Erythroblast (primary cell): Measurements from ENCODE around the gene NCKAP5.
"Not testable (repeated sequence)": the region's sequence is repeated elsewhere in the genome, so short reads cannot be mapped to it uniquely, and the experiment has no call there.

Source experiments
- DNase-seq, 2 experiments: peaks; one replicate each; lab custom pipeline; 2025; lab: John Stamatoyannopoulos, UW
- GATA1 ChIP-seq: IDR thresholded peaks from 2 replicates; pipeline ENCODE4 v1.6.1; 2011; ENCODE audit warnings: low read depth, mild to moderate bottlenecking, control low read depth, low read length, moderate library complexity
- POLR2A ChIP-seq: IDR thresholded peaks from 2 replicates; pipeline ENCODE4 v1.6.1; 2011; ENCODE audit warnings: mild to moderate bottlenecking, low read length

The NCKAP5 gene

GRCh38 chr2:133489641-133490410 lies 78.4 kb downstream of the NCKAP5 start:
- TF ChIP-seq GATA1: no peak
- no peak for TF ChIP-seq POLR2A
- no peak for DNase-seq

GRCh38 chr2:133489146-133489545 lies 79.1 kb downstream of the NCKAP5 start:
- no peak for TF ChIP-seq GATA1
- no peak for TF ChIP-seq POLR2A
- DNase-seq: no peak

- no peak for DNase-seq
- TF ChIP-seq GATA1: no peak
- TF ChIP-seq POLR2A: no peak
These were observed 81.5 kb downstream of the NCKAP5 start for GRCh38 chr2:133486771-133487191.

- DNase-seq: no peak
- TF ChIP-seq GATA1 (no peak), POLR2A (no peak)
These were observed 82.4 kb downstream of the NCKAP5 start for GRCh38 chr2:133485868-133486267.

- TF ChIP-seq POLR2A: no peak
- no peak for TF ChIP-seq GATA1
These were observed 83.5 kb downstream of the NCKAP5 start for GRCh38 chr2:133484784-133485183.

GRCh38 chr2:133484106-133484505 lies 84.2 kb downstream of the NCKAP5 start:
- no peak for DNase-seq
- TF ChIP-seq GATA1 (no peak), POLR2A (no peak)

More at GRCh38 chr2:133484784-133485183, 83.5 kb downstream of the NCKAP5 start:
- no peak for DNase-seq

GRCh38 chr2:133483181-133483580 lies 85.1 kb downstream of the NCKAP5 start:
- DNase-seq: no peak
- no peak for TF ChIP-seq GATA1

GRCh38 chr2:133480707-133481429 lies 87.4 kb downstream of the NCKAP5 start:
- no peak for DNase-seq
- TF ChIP-seq POLR2A: no peak
- TF ChIP-seq GATA1: no peak

- TF ChIP-seq GATA1 (no peak), POLR2A (no peak)
- no peak for DNase-seq
These were observed 90.7 kb downstream of the NCKAP5 start for GRCh38 chr2:133477616-133477990.

GRCh38 chr2:133476931-133477615 lies 91.2 kb downstream of the NCKAP5 start:
- DNase-seq: no peak
- TF ChIP-seq POLR2A (no peak), GATA1 (no peak)

- TF ChIP-seq POLR2A (no peak), GATA1 (no peak)
- DNase-seq: no peak
These were observed 92.0 kb downstream of the NCKAP5 start for GRCh38 chr2:133476286-133476685.

- TF ChIP-seq POLR2A: no peak
These were observed 92.7 kb downstream of the NCKAP5 start for GRCh38 chr2:133475610-133476009.

GRCh38 chr2:133470446-133470845 lies 97.8 kb downstream of the NCKAP5 start:
- not testable (repeated sequence) for DNase-seq

More at GRCh38 chr2:133475610-133476009, 92.7 kb downstream of the NCKAP5 start:
- DNase-seq: no peak

GRCh38 chr2:133462811-133463210 lies 105.5 kb downstream of the NCKAP5 start:
- TF ChIP-seq POLR2A: no peak
- no peak for TF ChIP-seq GATA1
- DNase-seq: no peak
